H1 (cell line): ENCODE results near the gene SGSH. TPM values are rescaled to one million over a fixed set of nuclear protein-coding genes. Genes with fewer than 3 reads are reported as not detected.

ENCODE experiments used
- CTCF ChIA-PET: fragments of 300-600 bp; sonication (Branson Sonifier 250); formaldehyde crosslinking; loops from one replicate; lab custom pipeline; 2021; ENCODE audit not compliant: partially characterized antibody; lab: Charles Lee
- POLR2A ChIA-PET: fragments of 300-600 bp; sonication (Branson Sonifier 250); formaldehyde crosslinking; loops from one replicate; lab custom pipeline; 2021; ENCODE audit warnings: inconsistent platforms; ENCODE audit not compliant: partially characterized antibody; lab: Charles Lee
- DNase-seq, 2 experiments: peaks; one replicate each; pipeline versions ENCODE4 v3.0.0 to v3.0.0-alpha.2; 2010 to 2022; ENCODE audit warnings: low spot score in 2 of 2, low read depth in 1 of 2, mixed read lengths in 1 of 2
- FAIRE-seq: peaks from 2 replicates; lab custom pipeline; 2011; peaks lifted over from hg19 to GRCh38; lab: Jason Lieb, UNC
- H2AFZ ChIP-seq: 2 replicates; pipeline ENCODE4 v1.8.1; 2012; ENCODE audit warnings: low read length, inconsistent platforms
- H2AK5ac ChIP-seq: 2 replicates; pipeline ENCODE4 v1.6.1; 2013; ENCODE audit warnings: low read depth, low read length
- H2BK120ac ChIP-seq: replicated peaks from 2 replicates; pipeline ENCODE3; 2013; ENCODE audit warnings: low read depth, low read length, inconsistent platforms
- H2BK12ac ChIP-seq: 2 replicates; pipeline ENCODE4 v1.6.1; 2013; ENCODE audit warnings: low read depth, low read length
- H2BK15ac ChIP-seq: 2 replicates; pipeline ENCODE4 v1.6.1; 2013; ENCODE audit warnings: low read length
- H2BK20ac ChIP-seq: 2 replicates; pipeline ENCODE4 v1.6.1; 2013; ENCODE audit warnings: low read length
- H2BK5ac ChIP-seq: 2 replicates; pipeline ENCODE4 v1.6.1; 2013; ENCODE audit warnings: low read depth, low read length
- H3K14ac ChIP-seq: 2 replicates; pipeline ENCODE4 v1.6.1; 2013; ENCODE audit warnings: inconsistent platforms; ENCODE audit not compliant: insufficient read length
- H3K18ac ChIP-seq: 2 replicates; pipeline ENCODE4 v1.6.1; 2013; ENCODE audit warnings: low read length; ENCODE audit errors: extremely low read depth
- H3K23ac ChIP-seq: 2 replicates; pipeline ENCODE4 v1.6.1; 2013; ENCODE audit warnings: inconsistent platforms; ENCODE audit not compliant: insufficient read length
- H3K23me2 ChIP-seq: 2 replicates; pipeline ENCODE4 v1.6.1; 2013; ENCODE audit warnings: low read depth, low read length
- H3K27ac ChIP-seq: 2 replicates; pipeline ENCODE4 v1.6.1; 2011; ENCODE audit warnings: low read depth, low read length, inconsistent platforms
- H3K27me3 ChIP-seq, 4 experiments: replicated peaks in 1 of 4; 1 replicate in 1 of 4; 2 replicates in 3 of 4; pipeline versions ENCODE4 v1.6.1 to v1.8.1; 2011 to 2013; ENCODE audit warnings: low read length in 3 of 4, mild to moderate bottlenecking in 3 of 4, inconsistent platforms in 2 of 4, mixed read lengths in 2 of 4, moderate library complexity in 1 of 4; ENCODE audit not compliant: control insufficient read depth in 3 of 4, insufficient read depth in 3 of 4; ENCODE audit errors: extremely low read depth in 1 of 4
- H3K36me3 ChIP-seq, 4 experiments: 2 replicates each; pipeline versions ENCODE4 v1.6.1 to v1.8.1; 2011 to 2013; ENCODE audit warnings: mild to moderate bottlenecking in 4 of 4, low read length in 3 of 4, moderate library complexity in 2 of 4, control low read depth in 1 of 4, inconsistent platforms in 1 of 4; ENCODE audit not compliant: insufficient read depth in 4 of 4, control insufficient read depth in 2 of 4
- H3K4ac ChIP-seq: replicated peaks from 2 replicates; pipeline ENCODE3; 2013; ENCODE audit warnings: low read length, low read depth, mixed read lengths, inconsistent platforms; ENCODE audit not compliant: insufficient read length
- H3K4me1 ChIP-seq, 4 experiments: replicated peaks in 1 of 4; 1 replicate in 1 of 4; 2 replicates in 3 of 4; pipeline versions ENCODE4 v1.6.1 to v1.8.1; 2011 to 2013; ENCODE audit warnings: low read length in 3 of 4, inconsistent platforms in 2 of 4, mixed read lengths in 1 of 4; ENCODE audit not compliant: insufficient read depth in 4 of 4, control insufficient read depth in 3 of 4
- H3K4me2 ChIP-seq, 2 experiments: 2 replicates each; pipeline versions ENCODE4 v1.6.1 to v1.8.1; 2011 to 2013; ENCODE audit warnings: low read depth in 2 of 2, low read length in 2 of 2, control low read depth in 1 of 2, inconsistent platforms in 1 of 2, mild to moderate bottlenecking in 1 of 2; ENCODE audit not compliant: insufficient read depth in 1 of 2
- H3K4me3 ChIP-seq, 4 experiments: fragments of 200-600, 300-600 bp in 1 of 4; sonication (generic), shearing (Covaris generic), sonication (Bioruptor Twin) in 1 of 4; 2 replicates each; pipeline versions ENCODE4 v1.5.1 to v1.8.1; 2011 to 2016; ENCODE audit warnings: low read length in 4 of 4, low read depth in 3 of 4, control low read depth in 2 of 4, inconsistent platforms in 2 of 4, mild to moderate bottlenecking in 2 of 4, mixed read lengths in 1 of 4, moderate library complexity in 1 of 4; ENCODE audit not compliant: insufficient read depth in 2 of 4; ENCODE audit errors: extremely low read depth in 1 of 4
- H3K56ac ChIP-seq: replicated peaks from 2 replicates; pipeline ENCODE3; 2013; ENCODE audit warnings: low read depth, mild to moderate bottlenecking, mixed read lengths, low read length, inconsistent platforms; ENCODE audit not compliant: insufficient read length
- H3K79me1 ChIP-seq: 2 replicates; pipeline ENCODE4 v1.6.1; 2013; ENCODE audit warnings: low read depth, low read length, control low read depth
- H3K79me2 ChIP-seq, 2 experiments: 2 replicates each; pipeline versions ENCODE4 v1.6.1 to v1.8.1; 2012 to 2013; ENCODE audit warnings: low read length in 2 of 2, mild to moderate bottlenecking in 2 of 2, inconsistent platforms in 1 of 2; ENCODE audit not compliant: insufficient read depth in 2 of 2, control insufficient read depth in 1 of 2
- H3K9ac ChIP-seq, 4 experiments: replicated peaks in 1 of 4; 1 replicate in 1 of 4; 2 replicates in 3 of 4; pipeline versions ENCODE4 v1.6.1 to v1.8.1; 2011 to 2013; ENCODE audit warnings: low read depth in 3 of 4, low read length in 3 of 4, control low read depth in 2 of 4, mild to moderate bottlenecking in 2 of 4, moderate library complexity in 2 of 4, inconsistent platforms in 1 of 4; ENCODE audit errors: extremely low read depth in 1 of 4
- H3K9me3 ChIP-seq, 2 experiments: 2 replicates each; pipeline versions ENCODE4 v1.6.1 to v1.8.1; 2012 to 2013; ENCODE audit warnings: mild to moderate bottlenecking in 2 of 2, moderate library complexity in 2 of 2, control low read depth in 1 of 2, inconsistent platforms in 1 of 2, low read depth in 1 of 2, low read length in 1 of 2, mixed read lengths in 1 of 2; ENCODE audit not compliant: insufficient read depth in 2 of 2
- H4K20me1 ChIP-seq, 2 experiments: replicated peaks in 1 of 2; 2 replicates each; pipeline versions ENCODE3 to v1.8.1; 2011 to 2013; ENCODE audit warnings: inconsistent platforms in 2 of 2, low read length in 2 of 2, mild to moderate bottlenecking in 1 of 2; ENCODE audit not compliant: insufficient read depth in 2 of 2, control insufficient read depth in 1 of 2
- H4K5ac ChIP-seq: 2 replicates; pipeline ENCODE4 v1.6.1; 2013; ENCODE audit warnings: low read length, low read depth, mixed read lengths, inconsistent platforms; ENCODE audit not compliant: insufficient read length
- H4K8ac ChIP-seq: 2 replicates; pipeline ENCODE4 v1.8.0; 2013; ENCODE audit warnings: mild to moderate bottlenecking, moderate library complexity, low read length, inconsistent platforms; ENCODE audit not compliant: insufficient read depth; ENCODE audit errors: extremely low read depth
- H4K91ac ChIP-seq: replicated peaks from 2 replicates; pipeline ENCODE3; 2013; ENCODE audit warnings: low read length, mixed read lengths, inconsistent platforms; ENCODE audit not compliant: insufficient read length
- ASH2L ChIP-seq: fragments of 200-600, 300-600 bp; sonication (generic); IDR thresholded peaks from one replicate; pipeline ENCODE4 v1.7.1; 2017; ENCODE audit warnings: low read length
- CTBP2 ChIP-seq: IDR thresholded peaks from 2 replicates; pipeline ENCODE4 v1.7.0; 2011; ENCODE audit warnings: borderline replicate concordance, mild to moderate bottlenecking, moderate library complexity, mixed read lengths, low read length; ENCODE audit not compliant: insufficient read depth, insufficient read length
- EZH2 ChIP-seq: fragments of 200-600 bp; sonication (generic); IDR thresholded peaks from 2 replicates; pipeline ENCODE4 v1.7.1; 2012; ENCODE audit warnings: low read depth, mild to moderate bottlenecking, moderate library complexity, low read length, inconsistent platforms; ENCODE audit not compliant: severe bottlenecking
- GABPA ChIP-seq: IDR thresholded peaks from 2 replicates; pipeline ENCODE4 v1.6.1; 2011; ENCODE audit warnings: mild to moderate bottlenecking, low read length, moderate library complexity, borderline replicate concordance; ENCODE audit not compliant: insufficient read depth
- GTF2F1 ChIP-seq: IDR thresholded peaks from 2 replicates; pipeline ENCODE4 v1.6.1; 2012; ENCODE audit warnings: low read depth, low read length, improper control_type of control experiment, borderline replicate concordance
- KDM5A ChIP-seq: fragments of 200-600 bp; IDR thresholded peaks from 2 replicates; pipeline ENCODE4 v1.7.1; 2012; ENCODE audit warnings: mild to moderate bottlenecking, low read length, inconsistent platforms, mixed read lengths
- NRF1 ChIP-seq: IDR thresholded peaks from 2 replicates; pipeline ENCODE4 v1.6.1; 2011; ENCODE audit warnings: mild to moderate bottlenecking, low read depth, low read length, improper control_type of control experiment
- RAD21 ChIP-seq, 2 experiments: IDR thresholded peaks in 1 of 2; conservative IDR thresholded peaks in 1 of 2; 2 replicates each; pipeline ENCODE4 v1.6.1; 2011; ENCODE audit warnings: low read depth in 2 of 2, low read length in 2 of 2, improper control_type of control experiment in 1 of 2, inconsistent platforms in 1 of 2, mild to moderate bottlenecking in 1 of 2, moderate library complexity in 1 of 2
- SAP30 ChIP-seq: fragments of 300-600 bp; sonication (generic); IDR thresholded peaks from 2 replicates; pipeline ENCODE4 v1.7.1; 2012; ENCODE audit warnings: low read length, moderate library complexity, mild to moderate bottlenecking, inconsistent platforms; ENCODE audit not compliant: insufficient read depth, insufficient replicate concordance
- SRF ChIP-seq: IDR thresholded peaks from 2 replicates; pipeline ENCODE4 v1.6.1; 2011; ENCODE audit warnings: mild to moderate bottlenecking, low read depth, low read length, moderate library complexity
- SUZ12 ChIP-seq: fragments of 200-600 bp; sonication (generic); IDR thresholded peaks from 2 replicates; pipeline ENCODE4 v1.6.1; 2012; ENCODE audit warnings: mild to moderate bottlenecking, inconsistent platforms, low read length, moderate library complexity, mixed read lengths
- TBP ChIP-seq: IDR thresholded peaks from 2 replicates; pipeline ENCODE4 v1.6.1; 2011; ENCODE audit warnings: low read depth, low read length, improper control_type of control experiment
- YY1 ChIP-seq: IDR thresholded peaks from 2 replicates; pipeline ENCODE4 v1.6.1; 2011; ENCODE audit warnings: low read depth, mild to moderate bottlenecking, low read length
- WGBS, 2 experiments: shearing (Covaris generic) in 1 of 2; methylation state at CpG; one replicate each; pipeline versions ENCODE4 v1.1.6 to v1.1.7; 2013 to 2015; ENCODE audit warnings: low lambda C conversion rate in 2 of 2, mixed read lengths in 2 of 2, inconsistent platforms in 1 of 2, low coverage in 1 of 2, missing lambda C conversion rate in 1 of 2; ENCODE audit not compliant: insufficient replicate concordance in 2 of 2, insufficient coverage in 1 of 2, insufficient read length in 1 of 2; ENCODE audit errors: extremely low coverage in 1 of 2, missing lambda C conversion rate in 1 of 2; 5-methylcytosine and 5-hydroxymethylcytosine counted together
- polyA plus RNA-seq, 7 experiments: library from polyadenylated mRNA; depleted of rRNA in 3 of 7; stranded (reverse) in 5 of 7; unstranded in 2 of 7; fragments of >200 nt in 5 of 7; fragments of 200-250 nt in 2 of 7; gene quantifications; 1 replicate in 5 of 7; 2 replicates in 1 of 7; 4 replicates in 1 of 7; pipeline versions ENCODE4 v1.2.1 to v1.2.3, GENCODE V29; 2011 to 2013; ENCODE audit warnings: missing spikeins in 2 of 7, mixed read lengths in 2 of 7
- total RNA-seq: library from RNA; stranded (reverse); fragmentation: NEBNext Ultra II Directional; extraction: Animal tissue kit (Norgen Biotek cat#: 25700); gene quantifications from 2 replicates; pipeline ENCODE4 v1.2.1, GENCODE V29; 2021

SGSH gene
- total and polyA plus RNA-seq, 2 of the 8 experiments (the other 6 are each of a cell fraction or from before 2014, with no cell fraction given) = 18.0 to 19.6 TPM

DNA sequence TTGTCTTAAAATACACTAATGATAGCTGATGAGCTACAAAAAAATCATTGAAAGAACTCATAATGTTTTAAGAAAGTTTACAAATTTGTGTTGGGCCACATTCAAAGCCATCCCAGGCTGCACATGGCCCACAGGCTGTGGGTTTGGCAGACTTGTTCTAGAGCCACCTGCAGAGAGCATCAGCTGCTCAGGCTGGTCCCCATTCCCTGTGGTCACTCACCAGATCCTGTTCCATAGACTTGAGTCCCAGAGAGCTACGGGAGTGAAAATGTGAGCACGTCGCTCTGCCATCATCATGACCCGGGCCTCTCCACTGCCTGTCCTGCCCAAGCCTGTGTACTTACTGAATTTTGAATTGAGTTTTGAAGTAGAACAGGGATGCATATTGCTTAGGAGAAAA is 7.0 kb upstream of the SGSH start:
- Histone ChIP-seq H2BK20ac (no peak overlapping the region), H2BK12ac (no peak overlapping the region), H3K23ac (no peak overlapping the region), H3K79me2 (no peaks in the 10 kb centered on the region), H4K20me1 (peaks cover 2% of the 10 kb centered on the region in 2 experiments), H4K91ac (no peak overlapping the region), H2BK120ac (no peak overlapping the region), H4K8ac (no peak overlapping the region), H3K4me2 (no peak overlapping the region), H3K27ac (no peak overlapping the region), H2BK15ac (no peak overlapping the region), H3K18ac (no peak overlapping the region), H3K9ac (no peak overlapping the region), H3K14ac (no peak overlapping the region), H3K4me3 (no peak overlapping the region), H3K23me2 (peaks cover 3% of the 10 kb centered on the region; the same call in 1 of the 2 replicates), H3K36me3 (peaks cover 0 to 3% (median 1%) of the 10 kb centered on the region in 4 experiments; a peak in 2 of 8 replicates), H2BK5ac (no peak overlapping the region), H2AFZ (no peak overlapping the region), H3K79me1 (peaks cover 2% of the 10 kb centered on the region; the same call in 1 of the 2 replicates), H3K27me3 (no peaks in the 10 kb centered on the region), H3K4me1 (peaks cover 0 to 16% (median 6%) of the 10 kb centered on the region in 4 experiments; a peak in 6 of 7 replicates), H3K4ac (no peak overlapping the region), H2AK5ac (no peak overlapping the region), H3K9me3 (peaks cover 0 to 4% of the 10 kb centered on the region in 2 experiments; a peak in 1 of 4 replicates), H4K5ac (no peak overlapping the region), H3K56ac (no peak overlapping the region)
- FAIRE-seq (no peak), DNase-seq (no peak)
- CTCF ChIA-PET = interaction anchor here (0.7 to 3.5 kb wide), 10 partner anchors 10 to 125 kb away, joined by 3 to 20 read pairs (median 4); no protein-coding TSS in a partner anchor
- POLR2A ChIA-PET = interaction anchor here (4.6 kb wide), 1 partner anchor 34 kb away, joined by 19 read pairs; the partner anchor contains the start of gene RNF213
- WGBS, 2 experiments = 97% methylated on average over 4 of the region's 4 CpGs; no CpG with 5 or more reads in 1 of the 2 experiments
- TF ChIP-seq NRF1 = no peak
- TF ChIP-seq CTBP2 = no peak
- TF ChIP-seq TBP = no peak
- no peak for TF ChIP-seq EZH2
- TF ChIP-seq ASH2L = no peak
- no peak for TF ChIP-seq KDM5A
- TF ChIP-seq RAD21 (IDR thresholded peaks at IDR 0.05 in 1 of 2, conservative IDR thresholded peaks at IDR 0.05 in 1 of 2; ENCODE audit: low read depth in 2 of 2, low read length in 2 of 2) = no peak
- no peak for TF ChIP-seq SRF
- no peak for TF ChIP-seq GABPA
- no peak for TF ChIP-seq SUZ12
- no peak for TF ChIP-seq SAP30
- TF ChIP-seq GTF2F1 = no peak
- TF ChIP-seq YY1 = no peak
